BLaER1 treated with 17β-estradiol and CSF1 and Interleukin-3, amounts not matched to agents 10 nM and 100 nM (cell line): ENCODE results near the gene HCRTR2.
"Not testable (repeated sequence)": the region's sequence is repeated elsewhere in the genome, so short reads cannot be mapped to it uniquely, and the experiment has no call there.

Experiments used
- H3K27ac ChIP-seq, 11 experiments: shearing (Covaris generic); formaldehyde crosslinking; 2 replicates each; pipeline ENCODE4 v1.8.1; 2022
- H3K27me3 ChIP-seq, 11 experiments: shearing (Covaris generic); formaldehyde crosslinking; 2 replicates each; pipeline ENCODE4 v1.8.1; 2022
- H3K36me3 ChIP-seq, 11 experiments: shearing (Covaris generic); formaldehyde crosslinking; 2 replicates each; pipeline ENCODE4 v1.8.1; 2022
- H3K4me1 ChIP-seq, 10 experiments: shearing (Covaris generic); formaldehyde crosslinking; 2 replicates each; pipeline ENCODE4 v1.8.1; 2022
- H3K4me2 ChIP-seq, 11 experiments: shearing (Covaris generic); formaldehyde crosslinking; 2 replicates each; pipeline ENCODE4 v1.8.1; 2022
- H3K4me3 ChIP-seq, 10 experiments: shearing (Covaris generic); formaldehyde crosslinking; 2 replicates each; pipeline ENCODE4 v1.8.1; 2022
- H3K9ac ChIP-seq, 11 experiments: shearing (Covaris generic); formaldehyde crosslinking; 2 replicates each; pipeline ENCODE4 v1.8.1; 2022
- H3K9me3 ChIP-seq, 11 experiments: shearing (Covaris generic); formaldehyde crosslinking; replicated peaks in 1 of 11; 2 replicates each; pipeline ENCODE4 v1.8.1; 2022
- H4K20me1 ChIP-seq, 11 experiments: shearing (Covaris generic); formaldehyde crosslinking; 2 replicates each; pipeline ENCODE4 v1.8.1; 2022
- Cebpa-rat ChIP-seq, 11 experiments: shearing (Covaris generic); IDR thresholded peaks; 2 replicates each; pipeline ENCODE4 v1.8.1; 2022

HCRTR2 gene

GRCh38 chr6:55174211-55175026 lies at the start of gene HCRTR2:
TSS of gene HCRTR2 (plus strand) at chr6:55174515. CDS start at chr6:55174588, 73 bp downstream.
- no peak for TF ChIP-seq Cebpa-rat (IDR thresholded peaks at IDR 0.05)
- no peak within 1 kb of the TSS for H3K9ac ChIP-seq
- no peaks in the 10 kb centered on the region for H3K27me3 ChIP-seq
- H3K36me3 ChIP-seq: no peaks in the 10 kb centered on the region
- no peak within 1 kb of the TSS for H3K4me3 ChIP-seq
- no peaks in the 10 kb centered on the region for H4K20me1 ChIP-seq
- H3K27ac ChIP-seq: no peak within 1 kb of the TSS
- no peaks in the 10 kb centered on the region for H3K9me3 ChIP-seq
- H3K4me1 ChIP-seq: no peaks in the 10 kb centered on the region
- H3K4me2 ChIP-seq: no peak within 1 kb of the TSS

GRCh38 chr6:55130806-55131324 lies 43.5 kb upstream of the HCRTR2 start:
- Histone ChIP-seq H3K27me3 (no peaks in the 10 kb centered on the region), H3K9ac (no peak overlapping the region), H4K20me1 (no peaks in the 10 kb centered on the region), H3K9me3 (peaks cover 16 to 26% (median 20%) of the 10 kb centered on the region in 11 experiments), H3K27ac (no peak overlapping the region), H3K4me3 (no peak overlapping the region), H3K4me1 (peaks cover 0 to 7% (median 0%) of the 10 kb centered on the region in 10 experiments; a peak in 1 of 20 replicates), H3K4me2 (no peak overlapping the region), H3K36me3 (no peaks in the 10 kb centered on the region)
- TF ChIP-seq Cebpa-rat (IDR thresholded peaks at IDR 0.05): no peak

- Histone ChIP-seq H3K27me3 (no peaks in the 10 kb centered on the region), H3K4me2 (no peak overlapping the region), H3K9me3 (peaks cover 9 to 18% (median 12%) of the 10 kb centered on the region in 11 experiments), H3K27ac (no peak overlapping the region), H4K20me1 (no peaks in the 10 kb centered on the region), H3K9ac (no peak overlapping the region), H3K4me1 (peaks cover 0 to 7% (median 0%) of the 10 kb centered on the region in 10 experiments; a peak in 1 of 20 replicates), H3K36me3 (no peaks in the 10 kb centered on the region), H3K4me3 (no peak overlapping the region)
- TF ChIP-seq Cebpa-rat (IDR thresholded peaks at IDR 0.05): no peak
These were observed 42.7 kb upstream of the HCRTR2 start for GRCh38 chr6:55131616-55132015.

- Histone ChIP-seq H3K27me3 (no peaks in the 10 kb centered on the region), H3K4me1 (no peaks in the 10 kb centered on the region), H4K20me1 (no peaks in the 10 kb centered on the region), H3K36me3 (no peaks in the 10 kb centered on the region), H3K27ac (no peak overlapping the region), H3K4me3 (no peak overlapping the region), H3K4me2 (no peak overlapping the region), H3K9ac (no peak overlapping the region), H3K9me3 (no peaks in the 10 kb centered on the region)
- TF ChIP-seq Cebpa-rat (IDR thresholded peaks at IDR 0.05): no peak
These were observed 37.4 kb upstream of the HCRTR2 start for GRCh38 chr6:55136916-55137315.

- Histone ChIP-seq H4K20me1 (no peaks in the 10 kb centered on the region), H3K9me3 (no peaks in the 10 kb centered on the region), H3K36me3 (no peaks in the 10 kb centered on the region), H3K4me1 (no peaks in the 10 kb centered on the region), H3K27ac (no peak overlapping the region), H3K4me2 (no peak overlapping the region), H3K9ac (no peak overlapping the region), H3K4me3 (no peak overlapping the region), H3K27me3 (no peaks in the 10 kb centered on the region)
- TF ChIP-seq Cebpa-rat (IDR thresholded peaks at IDR 0.05): no peak
These were observed 36.2 kb upstream of the HCRTR2 start for GRCh38 chr6:55137929-55138693.

- Histone ChIP-seq H3K9me3 (no peaks in the 10 kb centered on the region), H3K36me3 (no peaks in the 10 kb centered on the region), H3K9ac (no peak overlapping the region), H3K27me3 (no peaks in the 10 kb centered on the region), H3K27ac (no peak overlapping the region), H3K4me1 (no peaks in the 10 kb centered on the region), H4K20me1 (no peaks in the 10 kb centered on the region), H3K4me2 (no peak overlapping the region), H3K4me3 (no peak overlapping the region)
- TF ChIP-seq Cebpa-rat (IDR thresholded peaks at IDR 0.05): no peak
These were observed 32.7 kb upstream of the HCRTR2 start for GRCh38 chr6:55141611-55142010.

- no peak overlapping the region for H3K4me3 ChIP-seq
- no peaks in the 10 kb centered on the region for H3K4me1 ChIP-seq
- H4K20me1 ChIP-seq: no peaks in the 10 kb centered on the region
- no peak for TF ChIP-seq Cebpa-rat (IDR thresholded peaks at IDR 0.05)
- H3K27me3 ChIP-seq: no peaks in the 10 kb centered on the region
- no peaks in the 10 kb centered on the region for H3K36me3 ChIP-seq
- H3K9ac ChIP-seq: no peak overlapping the region
- H3K27ac ChIP-seq: no peak overlapping the region
- no peak overlapping the region for H3K4me2 ChIP-seq
- H3K9me3 ChIP-seq: no peaks in the 10 kb centered on the region
These were observed 31.7 kb upstream of the HCRTR2 start for GRCh38 chr6:55142610-55143009.

GRCh38 chr6:55153284-55153683 lies 21.0 kb upstream of the HCRTR2 start:
- no peaks in the 10 kb centered on the region for H4K20me1 ChIP-seq

GRCh38 chr6:55158784-55159183 lies 15.5 kb upstream of the HCRTR2 start:
- not testable (repeated sequence) for H3K9ac ChIP-seq, H4K20me1 ChIP-seq, H3K9me3 ChIP-seq, H3K4me1 ChIP-seq, H3K4me3 ChIP-seq, H3K4me2 ChIP-seq, H3K36me3 ChIP-seq, H3K27me3 ChIP-seq, H3K27ac ChIP-seq

More at GRCh38 chr6:55153284-55153683, 21.0 kb upstream of the HCRTR2 start:
- H3K4me2 ChIP-seq: no peak overlapping the region
- H3K36me3 ChIP-seq: no peaks in the 10 kb centered on the region
- H3K4me1 ChIP-seq: no peaks in the 10 kb centered on the region
- H3K27me3 ChIP-seq: no peaks in the 10 kb centered on the region
- TF ChIP-seq Cebpa-rat (IDR thresholded peaks at IDR 0.05): no peak
- no peak overlapping the region for H3K4me3 ChIP-seq
- H3K9me3 ChIP-seq: peaks cover 0 to 13% (median 5%) of the 10 kb centered on the region in 11 experiments; a peak in 7 of 22 replicates
- H3K27ac ChIP-seq: no peak overlapping the region
- H3K9ac ChIP-seq: no peak overlapping the region
